Panc1 (cell line): ENCODE data around the gene PDE11A. TPM values are rescaled to one million over a fixed set of nuclear protein-coding genes. Genes with fewer than 3 reads are reported as not detected.

Experiments used
- ATAC-seq: fragments of 200-7000 bp; cut with Tn5 transposase; 2 replicates; pipeline ENCODE4 v1.9.1; 2020; ENCODE audit warnings: mild to moderate bottlenecking, moderate library complexity
- BruUV-seq: library from RNA; stranded (reverse); fragments of 400-500 nt; replicated peaks from 2 replicates; lab custom pipeline; 2021; lab: Mats Ljungman, UMichigan
- CTCF ChIA-PET: fragments of 300-600 bp; sonication (Branson Sonifier 250); formaldehyde crosslinking; loops from one replicate; lab custom pipeline; 2022; ENCODE audit warnings: antibody characterized with exemption; lab: Charles Lee
- POLR2A ChIA-PET: fragments of 300-600 bp; sonication (Branson Sonifier 250); formaldehyde crosslinking; loops from one replicate; lab custom pipeline; 2022; ENCODE audit warnings: antibody characterized with exemption; lab: Charles Lee
- DNase-seq: peaks from one replicate; pipeline ENCODE4 v3.0.0-alpha.2; 2010; ENCODE audit warnings: low read depth, low spot score
- H3K27ac ChIP-seq: 2 replicates; pipeline ENCODE4 v1.5.1; 2011; ENCODE audit warnings: mild to moderate bottlenecking, low read length, inconsistent platforms
- H3K27me3 ChIP-seq: fragments of 200-500 bp; sonication (Bioruptor generic); 2 replicates; pipeline ENCODE4 v1.6.0; 2014; ENCODE audit warnings: low read length, inconsistent platforms; ENCODE audit not compliant: control insufficient read depth, insufficient read depth
- H3K36me3 ChIP-seq: fragments of 200-500 bp; sonication (Bioruptor generic); 2 replicates; pipeline ENCODE4 v1.5.1; 2014; ENCODE audit warnings: inconsistent platforms, mild to moderate bottlenecking, low read length, moderate library complexity; ENCODE audit not compliant: control insufficient read depth, insufficient read depth
- H3K4me1 ChIP-seq: 2 replicates; pipeline ENCODE4 v1.5.1; 2011; ENCODE audit warnings: inconsistent platforms, mild to moderate bottlenecking, low read length, moderate library complexity; ENCODE audit not compliant: control insufficient read depth, insufficient read depth
- H3K4me3 ChIP-seq, 2 experiments: 2 replicates each; pipeline ENCODE4 v1.5.1; 2011 to 2012; ENCODE audit warnings: low read depth in 2 of 2, low read length in 2 of 2, mild to moderate bottlenecking in 2 of 2, inconsistent platforms in 1 of 2, moderate library complexity in 1 of 2
- H3K9me3 ChIP-seq: fragments of 200-500 bp; sonication (Bioruptor generic); 2 replicates; pipeline ENCODE4 v1.5.1; 2014; ENCODE audit warnings: low read depth, mild to moderate bottlenecking, inconsistent platforms, low read length, moderate library complexity; ENCODE audit not compliant: control insufficient read depth, insufficient read depth
- CTCF ChIP-seq: fragments of 450-650 bp; IDR thresholded peaks from 2 replicates; pipeline ENCODE4 v1.5.1; 2017; ENCODE audit warnings: mild to moderate bottlenecking
- POLR2AphosphoS5 ChIP-seq: IDR thresholded peaks from 2 replicates; pipeline ENCODE4 v1.6.1; 2012; ENCODE audit warnings: mild to moderate bottlenecking, low read depth, low read length, moderate library complexity
- SIN3A ChIP-seq: IDR thresholded peaks from 2 replicates; pipeline ENCODE4 v1.6.1; 2012; ENCODE audit warnings: low read depth, mild to moderate bottlenecking, low read length, moderate library complexity, borderline replicate concordance; ENCODE audit not compliant: insufficient read depth
- TCF7L2 ChIP-seq: IDR thresholded peaks from 2 replicates; pipeline ENCODE4 v1.6.1; 2011; ENCODE audit warnings: mild to moderate bottlenecking, low read depth, low read length, inconsistent platforms
- in situ Hi-C: cut with HindIII; loops from 2 replicates; pipeline ENCODE4 v1.10.0; 2016; ENCODE audit warnings: low sequenced_read_pairs, low pct_unique_long_range_greater_than_20kb
- intact Hi-C: fragments of 100-400 bp; cut with micrococcal nuclease; formaldehyde crosslinking; loops from one replicate; pipeline ENCODE4 v1.10.0; 2022; ENCODE audit not compliant: unreplicated experiment
- total RNA-seq: library from RNA; stranded (reverse); gene quantifications from one replicate; pipeline ENCODE4 v1.2.1, GENCODE V29; 2021; ENCODE audit not compliant: unreplicated experiment
- TF ChIP-seq, protein P1 (sequence below), 2 experiments: IDR thresholded peaks; 2 replicates each; pipeline ENCODE4 v1.6.1; 2011 to 2012; ENCODE audit warnings: low read depth in 2 of 2, control low read depth in 1 of 2, low read length in 1 of 2, mild to moderate bottlenecking in 1 of 2, moderate library complexity in 1 of 2; ENCODE audit not compliant: insufficient read depth in 1 of 2

PDE11A gene
- total RNA-seq, 1 experiment from 2014 or later, result not detected

DNA sequence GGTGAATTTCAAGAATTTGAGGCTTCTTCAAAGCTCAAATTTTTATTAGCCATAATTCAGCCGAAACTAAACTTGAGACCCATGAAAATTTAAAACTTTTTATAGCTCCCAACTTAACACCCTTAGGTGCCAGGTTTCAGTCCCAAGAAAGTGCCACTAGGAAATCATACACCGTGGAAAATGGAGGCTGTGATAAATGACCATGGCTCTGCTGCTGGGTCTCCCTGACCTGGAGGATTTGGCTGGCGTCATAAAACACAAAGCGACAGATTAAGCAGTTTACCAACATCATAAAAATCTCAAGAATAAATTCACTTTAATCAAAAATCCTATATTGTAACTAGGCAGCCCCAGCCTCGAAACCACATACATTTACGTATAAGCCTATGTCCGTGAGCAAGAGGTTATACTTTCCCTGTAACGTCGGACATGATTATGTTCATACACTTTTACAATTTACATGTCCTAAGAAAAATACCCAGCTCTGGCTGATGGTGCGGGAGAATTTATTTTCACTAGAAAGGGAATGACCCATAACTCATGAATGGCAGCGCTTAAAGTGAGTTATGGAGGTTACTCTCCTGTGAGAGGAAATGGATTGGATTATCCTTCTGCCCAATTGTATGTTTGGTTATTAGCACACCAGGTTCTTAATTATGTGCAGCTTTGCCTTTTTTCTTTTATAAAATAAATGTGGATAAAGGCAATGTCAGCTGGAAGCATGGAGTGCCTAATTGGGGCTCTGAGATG, 350.6 kb downstream of the PDE11A start:
- H3K27me3 ChIP-seq, result peaks cover 3% of the 10 kb centered on the region; the same call in 1 of the 2 replicates
- DNase-seq, result no peak
- ChIA-PET CTCF (no interaction called here), POLR2A (no interaction called here)
- BruUV-seq, result no TSS peak
- TF ChIP-seq TCF7L2, result no peak
- TF ChIP-seq, protein P1, sequence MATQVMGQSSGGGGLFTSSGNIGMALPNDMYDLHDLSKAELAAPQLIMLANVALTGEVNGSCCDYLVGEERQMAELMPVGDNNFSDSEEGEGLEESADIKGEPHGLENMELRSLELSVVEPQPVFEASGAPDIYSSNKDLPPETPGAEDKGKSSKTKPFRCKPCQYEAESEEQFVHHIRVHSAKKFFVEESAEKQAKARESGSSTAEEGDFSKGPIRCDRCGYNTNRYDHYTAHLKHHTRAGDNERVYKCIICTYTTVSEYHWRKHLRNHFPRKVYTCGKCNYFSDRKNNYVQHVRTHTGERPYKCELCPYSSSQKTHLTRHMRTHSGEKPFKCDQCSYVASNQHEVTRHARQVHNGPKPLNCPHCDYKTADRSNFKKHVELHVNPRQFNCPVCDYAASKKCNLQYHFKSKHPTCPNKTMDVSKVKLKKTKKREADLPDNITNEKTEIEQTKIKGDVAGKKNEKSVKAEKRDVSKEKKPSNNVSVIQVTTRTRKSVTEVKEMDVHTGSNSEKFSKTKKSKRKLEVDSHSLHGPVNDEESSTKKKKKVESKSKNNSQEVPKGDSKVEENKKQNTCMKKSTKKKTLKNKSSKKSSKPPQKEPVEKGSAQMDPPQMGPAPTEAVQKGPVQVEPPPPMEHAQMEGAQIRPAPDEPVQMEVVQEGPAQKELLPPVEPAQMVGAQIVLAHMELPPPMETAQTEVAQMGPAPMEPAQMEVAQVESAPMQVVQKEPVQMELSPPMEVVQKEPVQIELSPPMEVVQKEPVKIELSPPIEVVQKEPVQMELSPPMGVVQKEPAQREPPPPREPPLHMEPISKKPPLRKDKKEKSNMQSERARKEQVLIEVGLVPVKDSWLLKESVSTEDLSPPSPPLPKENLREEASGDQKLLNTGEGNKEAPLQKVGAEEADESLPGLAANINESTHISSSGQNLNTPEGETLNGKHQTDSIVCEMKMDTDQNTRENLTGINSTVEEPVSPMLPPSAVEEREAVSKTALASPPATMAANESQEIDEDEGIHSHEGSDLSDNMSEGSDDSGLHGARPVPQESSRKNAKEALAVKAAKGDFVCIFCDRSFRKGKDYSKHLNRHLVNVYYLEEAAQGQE (IDR thresholded peaks at IDR 0.05; ENCODE audit: insufficient read depth in 1 of 2, low read depth in 2 of 2, low read length in 1 of 2), result no peak
- no peak for TF ChIP-seq CTCF
- TF ChIP-seq POLR2AphosphoS5, result no peak
- no peak for TF ChIP-seq SIN3A
- H3K4me3 ChIP-seq, result no peak overlapping the region
- no peaks in the 10 kb centered on the region for H3K9me3 ChIP-seq
- H3K4me1 ChIP-seq, result no peaks in the 10 kb centered on the region
- intact Hi-C loops, result loop anchor here (5.0 to 10.0 kb wide), 3 partner anchors 235 to 557 kb away; no protein-coding TSS in a partner anchor
- ATAC-seq, result no peak
- H3K27ac ChIP-seq, result no peak overlapping the region
- no peaks in the 10 kb centered on the region for H3K36me3 ChIP-seq
- in situ Hi-C loops, result no loop called here

GRCh38 chr2:177721087-177721486, 351.5 kb downstream of the PDE11A start:
- POLR2A ChIA-PET, result no interaction called here
- Histone ChIP-seq H3K36me3 (no peaks in the 10 kb centered on the region), H3K27ac (no peak overlapping the region), H3K4me3 (no peak overlapping the region), H3K27me3 (peaks cover 5% of the 10 kb centered on the region; the same call in 1 of the 2 replicates), H3K4me1 (no peaks in the 10 kb centered on the region), H3K9me3 (no peaks in the 10 kb centered on the region)
- in situ Hi-C loops (no loop called here), intact Hi-C loops (loop anchor here (5.0 to 10.0 kb wide), 3 partner anchors 234 to 556 kb away; no protein-coding TSS in a partner anchor)
- no TSS peak for BruUV-seq
- DNase-seq (no peak), ATAC-seq (no peak)
- CTCF ChIA-PET, result no interaction called here
- TF ChIP-seq POLR2AphosphoS5 (no peak), TCF7L2 (no peak), SIN3A (no peak), CTCF (no peak)
- TF ChIP-seq, protein P1 (IDR thresholded peaks at IDR 0.05; ENCODE audit: insufficient read depth in 1 of 2, low read depth in 2 of 2, low read length in 1 of 2), result no peak
